ENCODE measurements around the gene ZDHHC20. TPM values are rescaled to one million over a fixed set of nuclear protein-coding genes. Genes with fewer than 3 reads are reported as not detected.

Gene ZDHHC20
- total RNA-seq, 1 donor from 2014 or later = 110 TPM

DNA sequence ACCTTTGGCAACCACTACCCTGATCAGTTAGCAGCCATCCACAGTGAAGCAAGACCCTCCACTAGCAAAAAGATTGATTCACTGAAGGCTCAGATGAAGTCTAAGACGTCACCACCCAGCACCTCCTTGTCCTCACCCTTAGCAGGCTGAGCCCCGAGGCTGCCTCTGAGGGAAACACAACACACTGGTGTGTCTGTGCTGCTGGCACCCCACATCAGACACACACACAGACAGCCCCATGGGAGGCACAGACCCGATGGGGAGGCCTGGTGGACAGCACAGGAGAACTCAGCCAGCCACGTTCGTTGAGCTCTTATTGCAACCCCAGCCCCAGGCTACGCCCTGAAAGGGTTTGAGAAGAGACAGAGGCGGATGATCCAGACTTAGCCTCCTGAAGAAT is 94.7 kb downstream of the ZDHHC20 start:
- Mint-ChIP-seq H3K27ac (no peak overlapping the region), H3K4me3 (ENCODE audit: low read depth) (no peak overlapping the region), H3K27me3 (no peaks in the 10 kb centered on the region), H3K4me1 (ENCODE audit: low read depth) (no peaks in the 10 kb centered on the region), H3K9me3 (ENCODE audit: low read depth) (peaks cover 8% of the 10 kb centered on the region), H3K36me3 (ENCODE audit: insufficient read depth) (no peaks in the 10 kb centered on the region)
- DNase-seq (ENCODE audit: low spot score, unreplicated experiment) = no peak
- TF ChIP-seq, protein P1, sequence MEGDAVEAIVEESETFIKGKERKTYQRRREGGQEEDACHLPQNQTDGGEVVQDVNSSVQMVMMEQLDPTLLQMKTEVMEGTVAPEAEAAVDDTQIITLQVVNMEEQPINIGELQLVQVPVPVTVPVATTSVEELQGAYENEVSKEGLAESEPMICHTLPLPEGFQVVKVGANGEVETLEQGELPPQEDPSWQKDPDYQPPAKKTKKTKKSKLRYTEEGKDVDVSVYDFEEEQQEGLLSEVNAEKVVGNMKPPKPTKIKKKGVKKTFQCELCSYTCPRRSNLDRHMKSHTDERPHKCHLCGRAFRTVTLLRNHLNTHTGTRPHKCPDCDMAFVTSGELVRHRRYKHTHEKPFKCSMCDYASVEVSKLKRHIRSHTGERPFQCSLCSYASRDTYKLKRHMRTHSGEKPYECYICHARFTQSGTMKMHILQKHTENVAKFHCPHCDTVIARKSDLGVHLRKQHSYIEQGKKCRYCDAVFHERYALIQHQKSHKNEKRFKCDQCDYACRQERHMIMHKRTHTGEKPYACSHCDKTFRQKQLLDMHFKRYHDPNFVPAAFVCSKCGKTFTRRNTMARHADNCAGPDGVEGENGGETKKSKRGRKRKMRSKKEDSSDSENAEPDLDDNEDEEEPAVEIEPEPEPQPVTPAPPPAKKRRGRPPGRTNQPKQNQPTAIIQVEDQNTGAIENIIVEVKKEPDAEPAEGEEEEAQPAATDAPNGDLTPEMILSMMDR (IDR thresholded peaks at IDR 0.05; ENCODE audit: unreplicated experiment) = no peak

DNA sequence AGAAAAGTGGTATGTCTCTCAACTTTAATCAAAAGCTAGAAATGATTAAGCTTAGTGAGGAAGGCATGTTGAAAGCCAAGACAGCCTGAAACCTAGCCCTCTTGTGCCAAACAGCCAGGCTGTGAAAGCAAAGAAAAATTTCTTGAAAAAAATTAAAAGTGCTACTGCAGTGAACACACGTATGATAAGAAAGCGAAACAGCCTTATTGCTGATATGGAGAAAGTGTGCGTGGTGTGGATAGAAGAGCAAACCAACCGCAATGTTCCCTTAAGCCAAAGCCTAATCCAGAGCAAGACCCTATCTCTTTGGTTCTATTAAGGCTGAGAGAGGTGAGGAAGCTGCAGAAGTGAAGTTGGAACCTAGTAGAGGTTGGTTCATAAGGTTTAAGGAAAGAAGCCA is 96.4 kb downstream of the ZDHHC20 start:
- Mint-ChIP-seq H3K36me3 (ENCODE audit: insufficient read depth) (peaks cover under 1% of the 10 kb centered on the region), H3K9me3 (ENCODE audit: low read depth) (peaks cover 8% of the 10 kb centered on the region), H3K27ac (no peak overlapping the region), H3K27me3 (no peaks in the 10 kb centered on the region), H3K4me3 (ENCODE audit: low read depth) (no peak overlapping the region), H3K4me1 (ENCODE audit: low read depth) (no peaks in the 10 kb centered on the region)
- TF ChIP-seq, protein P1 (IDR thresholded peaks at IDR 0.05; ENCODE audit: unreplicated experiment) = no peak
- DNase-seq (ENCODE audit: low spot score, unreplicated experiment) = no peak

DNA sequence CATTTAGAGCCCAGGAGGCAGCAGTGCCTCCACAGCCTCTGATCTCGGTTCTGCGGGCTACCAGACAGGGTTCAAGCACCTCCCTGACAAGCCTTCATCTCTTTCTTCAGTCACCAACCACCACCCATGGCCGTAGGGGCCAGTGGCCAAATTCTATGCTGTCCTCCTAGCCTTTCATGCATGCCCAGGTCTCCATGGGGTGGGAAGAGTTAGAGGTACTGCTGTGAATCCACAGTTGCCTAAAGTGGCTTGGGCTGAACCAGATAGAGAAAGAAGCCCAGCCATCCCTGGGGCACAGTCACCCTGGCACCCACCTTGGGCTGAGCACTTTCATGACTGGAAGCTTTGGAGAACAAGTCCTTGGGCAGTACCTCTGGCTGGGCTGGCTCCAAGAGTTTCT is 97.4 kb downstream of the ZDHHC20 start:
- H3K27ac Mint-ChIP-seq = no peak overlapping the region

DNA sequence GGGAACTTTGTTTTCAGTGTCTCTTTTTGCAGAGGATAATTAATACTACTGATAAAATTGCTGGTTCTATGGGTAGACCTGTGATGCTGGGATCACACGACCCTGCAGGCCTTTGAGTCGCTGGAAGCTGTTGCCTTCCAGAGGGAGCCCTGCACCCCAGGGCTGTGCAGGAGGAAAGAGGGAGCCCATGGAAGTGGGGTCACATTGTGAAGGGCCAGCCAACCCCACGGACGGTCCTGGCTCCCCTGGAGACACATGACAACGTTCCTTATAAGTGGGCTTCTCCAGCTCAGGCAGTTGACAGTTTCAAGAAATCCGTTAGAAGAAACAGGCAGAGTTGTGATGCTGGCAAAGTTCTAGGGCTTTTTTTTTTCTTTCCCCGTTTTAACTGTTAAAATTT is 98.0 kb downstream of the ZDHHC20 start:
- no peak for DNase-seq (ENCODE audit: low spot score, unreplicated experiment)
- Mint-ChIP-seq H3K9me3 (ENCODE audit: low read depth) (peaks cover 8% of the 10 kb centered on the region), H3K4me1 (ENCODE audit: low read depth) (no peaks in the 10 kb centered on the region), H3K27me3 (no peaks in the 10 kb centered on the region), H3K36me3 (ENCODE audit: insufficient read depth) (peaks cover 1% of the 10 kb centered on the region), H3K4me3 (ENCODE audit: low read depth) (no peak overlapping the region), H3K27ac (no peak overlapping the region)
- TF ChIP-seq, protein P1 (IDR thresholded peaks at IDR 0.05; ENCODE audit: unreplicated experiment) = no peak

More for the DNA sequence above, 97.4 kb downstream of the ZDHHC20 start:
- DNase-seq (ENCODE audit: low spot score, unreplicated experiment) = no peak
- H3K36me3 Mint-ChIP-seq (ENCODE audit: insufficient read depth) = peaks cover 1% of the 10 kb centered on the region
- TF ChIP-seq, protein P1 (IDR thresholded peaks at IDR 0.05; ENCODE audit: unreplicated experiment) = no peak
- H3K27me3 Mint-ChIP-seq = no peaks in the 10 kb centered on the region
- no peak overlapping the region for H3K4me3 Mint-ChIP-seq (ENCODE audit: low read depth)
- peaks cover 8% of the 10 kb centered on the region for H3K9me3 Mint-ChIP-seq (ENCODE audit: low read depth)
- no peaks in the 10 kb centered on the region for H3K4me1 Mint-ChIP-seq (ENCODE audit: low read depth)

DNA sequence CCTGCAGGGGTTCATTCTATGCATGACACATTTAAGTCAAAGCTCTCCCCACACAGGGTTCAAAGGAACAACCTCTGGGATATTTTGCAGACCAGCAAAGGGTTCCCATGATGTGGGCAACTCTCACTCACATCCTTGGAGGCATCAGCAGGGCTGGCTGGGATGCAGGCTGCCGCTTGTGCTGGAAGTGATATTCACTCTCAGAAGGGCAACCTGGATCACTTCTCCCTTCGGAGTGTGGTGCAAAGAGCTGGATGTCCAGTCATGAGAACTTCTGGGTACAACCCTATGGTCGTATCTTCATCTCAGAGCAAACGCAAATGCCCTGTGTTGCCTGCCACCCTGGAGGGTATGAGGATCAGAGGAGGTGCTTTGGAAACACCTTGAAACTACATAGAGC is 98.6 kb downstream of the ZDHHC20 start:
- H3K27ac Mint-ChIP-seq = no peak overlapping the region
- TF ChIP-seq, protein P1 (IDR thresholded peaks at IDR 0.05; ENCODE audit: unreplicated experiment) = no peak
- H3K4me1 Mint-ChIP-seq (ENCODE audit: low read depth) = no peaks in the 10 kb centered on the region

More for the DNA sequence above, 98.6 kb downstream of the ZDHHC20 start:
- DNase-seq (ENCODE audit: low spot score, unreplicated experiment) = no peak
- H3K36me3 Mint-ChIP-seq (ENCODE audit: insufficient read depth) = peaks cover 1% of the 10 kb centered on the region
- H3K9me3 Mint-ChIP-seq (ENCODE audit: low read depth) = peaks cover 8% of the 10 kb centered on the region
- H3K27me3 Mint-ChIP-seq = no peaks in the 10 kb centered on the region
- no peak overlapping the region for H3K4me3 Mint-ChIP-seq (ENCODE audit: low read depth)

All from progenitor cell of endocrine pancreas (in vitro differentiated cells).